GM23248 (cell line): Measurements from ENCODE around the gene CTNND2. TPM values are rescaled to one million over a fixed set of nuclear protein-coding genes. Genes with fewer than 3 reads are reported as not detected.
"Not testable (repeated sequence)": the region's sequence is repeated elsewhere in the genome, so short reads cannot be mapped to it uniquely, and the experiment has no call there.

ENCODE experiments used
- DNase-seq: peaks from one replicate; pipeline ENCODE4 v3.0.0-alpha.2; 2015
- H2AFZ ChIP-seq: fragments of 200-600 bp; sonication (generic); 2 replicates; pipeline ENCODE4 v1.6.1; 2016; ENCODE audit warnings: antibody characterized with exemption
- H3F3A ChIP-seq: fragments of 200-600 bp; sonication (generic); 2 replicates; pipeline ENCODE4 v1.6.1; 2016; ENCODE audit warnings: mild to moderate bottlenecking, antibody characterized with exemption, mixed run types; ENCODE audit not compliant: insufficient read depth
- H3K27ac ChIP-seq: fragments of 200-600 bp; sonication (generic); 2 replicates; pipeline ENCODE4 v1.5.1; 2016; ENCODE audit warnings: mild to moderate bottlenecking
- H3K27me3 ChIP-seq: fragments of 200-600 bp; sonication (generic); replicated peaks from 2 replicates; pipeline ENCODE4 v1.6.1; 2016; ENCODE audit warnings: mild to moderate bottlenecking; ENCODE audit not compliant: insufficient read depth
- H3K36me3 ChIP-seq: fragments of 200-600 bp; sonication (generic); 2 replicates; pipeline ENCODE4 v1.6.1; 2016; ENCODE audit warnings: low read depth, mild to moderate bottlenecking
- H3K4me1 ChIP-seq: fragments of 200-600 bp; sonication (generic); 2 replicates; pipeline ENCODE4 v1.6.1; 2016; ENCODE audit warnings: mild to moderate bottlenecking; ENCODE audit not compliant: insufficient read depth
- H3K4me2 ChIP-seq: fragments of 200-600 bp; sonication (generic); one replicate; pipeline ENCODE4 v1.6.1; 2016; ENCODE audit warnings: mild to moderate bottlenecking; ENCODE audit not compliant: unreplicated experiment
- H3K4me3 ChIP-seq: fragments of 200-600 bp; sonication (generic); 2 replicates; pipeline ENCODE4 v1.5.1; 2016; ENCODE audit warnings: mild to moderate bottlenecking
- H3K79me2 ChIP-seq: fragments of 200-600 bp; sonication (generic); 2 replicates; pipeline ENCODE4 v1.6.1; 2016; ENCODE audit warnings: mild to moderate bottlenecking; ENCODE audit not compliant: insufficient read depth
- H3K9ac ChIP-seq: fragments of 200-600 bp; sonication (generic); 2 replicates; pipeline ENCODE4 v1.6.1; 2016; ENCODE audit warnings: mild to moderate bottlenecking
- H3K9me2 ChIP-seq: fragments of 200-600 bp; sonication (generic); 2 replicates; pipeline ENCODE4 v1.6.1; 2016; ENCODE audit warnings: mixed run types, mild to moderate bottlenecking, moderate library complexity; ENCODE audit not compliant: insufficient read depth
- H3K9me3 ChIP-seq: fragments of 200-600 bp; sonication (generic); one replicate; pipeline ENCODE4 v1.6.1; 2017; ENCODE audit warnings: low read depth
- H4K20me1 ChIP-seq: fragments of 200-600 bp; sonication (generic); 2 replicates; pipeline ENCODE4 v1.6.0; 2016; ENCODE audit not compliant: insufficient read depth
- EZH2 ChIP-seq: fragments of 200-600 bp; sonication (generic); IDR thresholded peaks from 2 replicates; pipeline ENCODE4 v1.6.1; 2018; ENCODE audit warnings: antibody characterized with exemption, mild to moderate bottlenecking; ENCODE audit not compliant: insufficient read depth, poor library complexity, severe bottlenecking
- EZH2phosphoT487 ChIP-seq: fragments of 200-600 bp; sonication (generic); IDR thresholded peaks from 2 replicates; pipeline ENCODE4 v1.6.1; 2018; ENCODE audit warnings: antibody characterized with exemption, moderate library complexity, mild to moderate bottlenecking, low read depth; ENCODE audit not compliant: insufficient read depth
- WGBS, 2 experiments: methylation state at CpG; one replicate each; pipeline ENCODE4 v1.1.6; 2015 to 2017; ENCODE audit warnings: low lambda C conversion rate in 2 of 2, low coverage in 1 of 2; ENCODE audit errors: missing lambda C conversion rate in 2 of 2; 5-methylcytosine and 5-hydroxymethylcytosine counted together
- in situ Hi-C: fragments of 300-500 bp; cut with MboI; formaldehyde crosslinking; loops from 2 replicates; pipeline ENCODE4 v1.15.0; 2020
- polyA plus RNA-seq: library from polyadenylated mRNA; unstranded; fragments of >200 nt; fragmentation: Nextera tagmentation; extraction: Ambion mirVana; gene quantifications from 2 replicates; pipeline ENCODE4 v1.2.1, GENCODE V29; 2016
- total RNA-seq: library from RNA; depleted of rRNA; stranded (reverse); fragments of >200 nt; shearing (Covaris generic); gene quantifications from 2 replicates; pipeline ENCODE4 v1.2.3, GENCODE V29; 2014

Gene CTNND2
- total and polyA plus RNA-seq, 2 experiments from 2014 or later = not detected

DNA sequence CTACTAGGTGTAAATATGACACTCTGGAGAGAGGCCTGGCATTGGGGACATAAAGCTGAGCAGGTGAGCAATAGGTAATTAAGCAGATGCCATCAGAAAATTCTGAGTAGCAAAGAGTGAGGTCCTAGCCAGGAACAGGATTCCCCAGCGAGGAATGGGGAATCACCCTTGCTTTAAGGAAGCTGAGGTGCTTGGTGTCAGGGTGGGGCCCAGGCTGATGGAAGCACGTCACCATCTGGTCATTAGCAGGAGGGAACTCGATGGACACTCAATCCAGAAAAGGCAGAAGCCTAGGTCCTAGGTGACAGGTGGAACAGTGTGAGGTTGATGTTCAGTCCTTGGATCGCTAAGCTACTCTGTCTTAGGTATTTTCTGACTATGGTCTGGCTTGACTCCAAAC, 580.5 kb downstream of the CTNND2 start:
- Histone ChIP-seq H3K36me3 (no peaks in the 10 kb centered on the region), H3K4me3 (no peak overlapping the region), H3K9ac (no peak overlapping the region), H3K4me1 (no peaks in the 10 kb centered on the region), H3K27ac (no peak overlapping the region), H2AFZ (no peak overlapping the region), H3K27me3 (no peaks in the 10 kb centered on the region), H3K9me2 (no peaks in the 10 kb centered on the region), H4K20me1 (no peaks in the 10 kb centered on the region), H3F3A (no peaks in the 10 kb centered on the region), H3K9me3 (no peaks in the 10 kb centered on the region), H3K79me2 (no peaks in the 10 kb centered on the region), H3K4me2 (no peak overlapping the region)
- DNase-seq = no peak
- in situ Hi-C loops = no loop called here
- 17 to 28% methylated on average over 4 of the region's 4 CpGs for WGBS, 2 experiments
- no peak for TF ChIP-seq EZH2phosphoT487
- no peak for TF ChIP-seq EZH2

DNA sequence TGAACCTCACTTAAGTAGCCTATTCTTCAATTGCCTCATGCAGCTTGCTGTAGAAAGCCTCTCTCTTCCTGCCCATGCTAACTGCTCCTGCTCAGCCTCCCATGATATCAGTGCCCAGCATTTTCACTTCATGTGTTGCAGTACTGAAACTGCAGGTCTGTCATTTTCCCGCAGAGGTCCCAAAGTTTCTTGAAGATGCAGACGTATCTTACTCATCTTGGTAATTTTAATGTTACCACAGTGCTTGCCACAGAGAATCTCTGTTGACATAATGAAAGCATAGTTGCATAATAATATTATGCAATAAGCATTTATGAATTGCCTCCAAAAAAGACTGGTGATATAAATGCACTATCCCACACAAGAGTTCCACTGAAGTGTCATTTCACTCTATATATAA, 582.1 kb downstream of the CTNND2 start:
- Histone ChIP-seq H3K9ac (no peak overlapping the region), H3K79me2 (no peaks in the 10 kb centered on the region), H3K4me1 (no peaks in the 10 kb centered on the region), H3K27ac (no peak overlapping the region), H3F3A (no peaks in the 10 kb centered on the region), H3K4me2 (no peak overlapping the region), H3K36me3 (no peaks in the 10 kb centered on the region), H3K27me3 (no peaks in the 10 kb centered on the region), H3K9me2 (no peaks in the 10 kb centered on the region), H2AFZ (no peak overlapping the region), H3K4me3 (no peak overlapping the region), H3K9me3 (no peaks in the 10 kb centered on the region), H4K20me1 (no peaks in the 10 kb centered on the region)
- TF ChIP-seq EZH2phosphoT487 (no peak), EZH2 (no peak)
- WGBS, 2 experiments = 30% methylated on average over 2 of the region's 2 CpGs
- in situ Hi-C loops = no loop called here
- peak; percentile 3 for DNase-seq

- H4K20me1 ChIP-seq = no peaks in the 10 kb centered on the region
- no peak overlapping the region for H3K4me2 ChIP-seq
- no peak overlapping the region for H3K9ac ChIP-seq
- in situ Hi-C loops = no loop called here
- no peaks in the 10 kb centered on the region for H3K36me3 ChIP-seq
- no peaks in the 10 kb centered on the region for H3K9me2 ChIP-seq
- H3K27me3 ChIP-seq = no peaks in the 10 kb centered on the region
- no peaks in the 10 kb centered on the region for H3K4me1 ChIP-seq
- no peak overlapping the region for H3K27ac ChIP-seq
- no peak overlapping the region for H2AFZ ChIP-seq
- DNase-seq = no peak
- 29 to 33% methylated on average over 7 of the region's 7 CpGs for WGBS, 2 experiments
- no peaks in the 10 kb centered on the region for H3K9me3 ChIP-seq
- H3F3A ChIP-seq = no peaks in the 10 kb centered on the region
- TF ChIP-seq EZH2 (no peak), EZH2phosphoT487 (no peak)
- H3K79me2 ChIP-seq = no peaks in the 10 kb centered on the region
- no peak overlapping the region for H3K4me3 ChIP-seq
Measured at GRCh38 chr5:11319836-11320580, 584.2 kb downstream of the CTNND2 start.

DNA sequence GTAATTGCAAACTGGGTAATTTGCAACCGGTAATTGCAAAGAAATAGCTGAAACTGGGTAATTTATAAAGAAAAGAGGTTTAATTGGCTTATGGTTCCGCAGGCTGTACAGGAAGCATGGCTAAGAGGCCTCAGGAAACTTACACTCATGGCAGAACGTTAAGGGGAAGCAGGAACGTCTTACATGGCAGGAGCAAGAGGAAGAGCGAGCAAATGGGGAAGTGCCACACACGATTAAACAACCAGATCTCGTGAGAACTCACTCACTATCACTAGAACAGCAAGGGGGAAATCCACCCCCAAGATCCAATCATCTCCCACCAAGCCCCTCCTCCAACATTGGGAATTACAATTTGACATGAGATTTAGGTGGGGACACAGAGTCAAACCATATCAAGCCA, 590.6 kb downstream of the CTNND2 start:
- H4K20me1 ChIP-seq, H3K4me3 ChIP-seq, H3K4me2 ChIP-seq, H3K9me3 ChIP-seq, H2AFZ ChIP-seq, in situ Hi-C loops, H3K9ac ChIP-seq, H3K27ac ChIP-seq, H3K27me3 ChIP-seq, H3F3A ChIP-seq, H3K4me1 ChIP-seq, H3K9me2 ChIP-seq, H3K36me3 ChIP-seq, DNase-seq, H3K79me2 ChIP-seq: not testable (repeated sequence)
- 13 to 22% methylated on average over 7 of the region's 7 CpGs for WGBS, 2 experiments

DNA sequence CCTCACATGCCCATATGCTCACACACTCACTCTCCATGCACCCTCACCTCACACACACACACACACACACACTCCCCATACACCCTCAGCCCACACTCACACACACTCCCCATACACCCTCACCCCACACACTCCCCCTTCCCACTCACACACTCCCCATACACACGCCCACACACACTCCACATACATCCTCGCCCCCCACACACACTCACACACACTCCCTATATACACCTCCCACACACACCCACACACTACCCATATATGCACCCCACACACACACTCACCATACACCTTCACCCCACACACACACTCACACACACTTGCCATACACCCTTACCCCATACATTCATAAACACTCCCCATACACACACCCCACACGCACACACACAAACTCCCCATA, 592.5 kb downstream of the CTNND2 start:
- H3K4me1 ChIP-seq = no peaks in the 10 kb centered on the region
- no peak overlapping the region for H3K27ac ChIP-seq
- H3K9me3 ChIP-seq = no peaks in the 10 kb centered on the region
- H3F3A ChIP-seq = no peaks in the 10 kb centered on the region
- no peaks in the 10 kb centered on the region for H3K79me2 ChIP-seq
- TF ChIP-seq EZH2 (no peak), EZH2phosphoT487 (no peak)
- no peak overlapping the region for H3K4me3 ChIP-seq
- no peaks in the 10 kb centered on the region for H4K20me1 ChIP-seq
- in situ Hi-C loops = no loop called here
- 26 to 44% methylated on average over 2 to 3 of the region's 3 CpGs for WGBS, 2 experiments
- H3K9ac ChIP-seq = no peak overlapping the region
- no peaks in the 10 kb centered on the region for H3K27me3 ChIP-seq
- no peak overlapping the region for H3K4me2 ChIP-seq
- no peak overlapping the region for H2AFZ ChIP-seq
- no peaks in the 10 kb centered on the region for H3K36me3 ChIP-seq
- no peak for DNase-seq
- no peaks in the 10 kb centered on the region for H3K9me2 ChIP-seq
